ENCODE results near the gene KRT37.

GRCh38 chr17:41403404-41404023 is 20.9 kb downstream of the KRT37 start:
- TF ChIP-seq POLR2A (IDR thresholded peaks at IDR 0.05; ENCODE audit: extremely low read depth, insufficient read length), result no peak
- TF ChIP-seq CTCF (IDR thresholded peaks at IDR 0.05; ENCODE audit: low read depth, low read length), result no peak
- no peak for TF ChIP-seq MAX (IDR thresholded peaks at IDR 0.05; ENCODE audit: low read depth, low read length)
- TF ChIP-seq MYC (IDR thresholded peaks at IDR 0.05; ENCODE audit: low read depth, low read length), result no peak
